ENCODE data around the gene EFHD2. TPM values are rescaled to one million over a fixed set of nuclear protein-coding genes. Genes with fewer than 3 reads are reported as not detected.

Gene EFHD2
- total and polyA plus RNA-seq, 2 of the 8 experiments (the other 6 are each of a cell fraction or from before 2014, with no cell fraction given) = 24.4 to 25.1 TPM

DNA sequence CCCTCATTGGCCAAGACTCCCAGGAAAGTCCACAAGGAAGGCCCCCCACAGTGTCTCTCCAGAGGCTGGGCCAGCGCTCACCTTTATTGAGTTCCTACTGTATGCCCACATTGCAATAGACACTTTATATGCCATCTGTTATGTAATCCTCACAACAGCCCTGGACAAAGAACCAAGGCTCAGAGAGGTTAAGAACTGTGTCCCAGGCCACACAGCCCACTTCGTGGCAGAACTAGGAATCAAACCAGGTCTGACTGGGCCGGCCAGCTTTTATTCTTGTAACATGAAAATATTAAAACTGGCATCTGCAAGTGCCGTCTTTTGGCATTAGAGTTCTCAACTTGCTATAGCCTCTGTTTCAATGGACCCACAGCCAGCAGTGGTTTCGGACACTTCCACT lies 33.1 kb downstream of the EFHD2 start:
- Histone ChIP-seq H2BK5ac (ENCODE audit: low read depth, low read length) (no peak overlapping the region), H3K23ac (ENCODE audit: insufficient read length) (no peak overlapping the region), H3K4me3 (ENCODE audit: extremely low read depth in 1 of 4, insufficient read depth in 2 of 4, low read depth in 3 of 4, low read length in 4 of 4) (no peak overlapping the region), H3K79me1 (ENCODE audit: low read depth, low read length) (no peaks in the 10 kb centered on the region), H3K9me3 (ENCODE audit: insufficient read depth in 2 of 2, low read depth in 1 of 2, low read length in 1 of 2) (no peaks in the 10 kb centered on the region), H2BK15ac (ENCODE audit: low read length) (no peak overlapping the region), H3K27ac (ENCODE audit: low read depth, low read length) (no peak overlapping the region), H4K8ac (ENCODE audit: extremely low read depth, insufficient read depth, low read length) (no peak overlapping the region), H3K9ac (replicated peaks in 1 of 4; ENCODE audit: extremely low read depth in 1 of 4, low read depth in 3 of 4, low read length in 3 of 4) (no peak overlapping the region), H3K4me1 (replicated peaks in 1 of 4; ENCODE audit: control insufficient read depth in 3 of 4, insufficient read depth in 4 of 4, low read length in 3 of 4) (no peaks in the 10 kb centered on the region), H2BK120ac (replicated peaks; ENCODE audit: low read depth, low read length) (no peak overlapping the region), H3K14ac (ENCODE audit: insufficient read length) (no peak overlapping the region), H3K4ac (replicated peaks; ENCODE audit: insufficient read length, low read depth, low read length) (no peak overlapping the region), H2BK20ac (ENCODE audit: low read length) (no peak overlapping the region), H4K20me1 (replicated peaks in 1 of 2; ENCODE audit: control insufficient read depth in 1 of 2, insufficient read depth in 2 of 2, low read length in 2 of 2) (no peaks in the 10 kb centered on the region), H3K23me2 (ENCODE audit: low read depth, low read length) (no peaks in the 10 kb centered on the region; the same call in 1 of the 2 replicates), H2AFZ (ENCODE audit: low read length) (no peak overlapping the region), H3K79me2 (ENCODE audit: control insufficient read depth in 1 of 2, insufficient read depth in 2 of 2, low read length in 2 of 2) (no peaks in the 10 kb centered on the region), H3K4me2 (ENCODE audit: insufficient read depth in 1 of 2, low read depth in 2 of 2, low read length in 2 of 2) (no peak overlapping the region), H3K36me3 (ENCODE audit: control insufficient read depth in 2 of 4, insufficient read depth in 4 of 4, low read length in 3 of 4) (no peaks in the 10 kb centered on the region), H4K5ac (ENCODE audit: insufficient read length, low read depth, low read length) (no peak overlapping the region), H3K27me3 (replicated peaks in 1 of 4; ENCODE audit: control insufficient read depth in 3 of 4, extremely low read depth in 1 of 4, insufficient read depth in 3 of 4, low read length in 3 of 4) (no peaks in the 10 kb centered on the region), H2BK12ac (ENCODE audit: low read depth, low read length) (no peak overlapping the region), H3K56ac (replicated peaks; ENCODE audit: insufficient read length, low read depth, low read length) (no peak overlapping the region), H2AK5ac (ENCODE audit: low read depth, low read length) (no peak overlapping the region), H4K91ac (replicated peaks; ENCODE audit: insufficient read length, low read length) (no peak overlapping the region), H3K18ac (ENCODE audit: extremely low read depth, low read length) (no peak overlapping the region)
- ChIA-PET POLR2A (ENCODE audit: partially characterized antibody) (no interaction called here), CTCF (ENCODE audit: partially characterized antibody) (interaction anchor here (1.3 kb wide), 2 partner anchors 11 to 48 kb away, joined by 3 to 5 read pairs; no protein-coding TSS in a partner anchor)
- 86% methylated on average over 5 of the region's 5 CpGs; no CpG with 5 or more reads in 1 of the 2 experiments for WGBS, 2 experiments (ENCODE audit: extremely low coverage in 1 of 2, insufficient coverage in 1 of 2, insufficient read length in 1 of 2, insufficient replicate concordance in 2 of 2, low coverage in 1 of 2, low lambda C conversion rate in 2 of 2, missing lambda C conversion rate in 1 of 2)
- DNase-seq (ENCODE audit: low read depth in 1 of 2, low spot score in 2 of 2) (no peak), FAIRE-seq (no peak)
- TF ChIP-seq SUZ12 (IDR thresholded peaks at IDR 0.05; ENCODE audit: low read length) (no peak), KDM4A (IDR thresholded peaks at IDR 0.05; ENCODE audit: low read depth, low read length, severe bottlenecking) (no peak), CTBP2 (IDR thresholded peaks at IDR 0.05; ENCODE audit: borderline replicate concordance, insufficient read depth, insufficient read length, low read length) (no peak), MAFK (IDR thresholded peaks at IDR 0.05; ENCODE audit: low read depth, low read length) (no peak), GTF2F1 (IDR thresholded peaks at IDR 0.05; ENCODE audit: borderline replicate concordance, low read depth, low read length) (no peak), SAP30 (IDR thresholded peaks at IDR 0.05; ENCODE audit: insufficient read depth, insufficient replicate concordance, low read length) (no peak), RBBP5 (IDR thresholded peaks at IDR 0.05; ENCODE audit: borderline replicate concordance, low read depth, low read length) (no peak), RNF2 (IDR thresholded peaks at IDR 0.05; ENCODE audit: borderline replicate concordance, low read depth, low read length, missing control alignments, poor library complexity, severe bottlenecking) (no peak), KDM1A (IDR thresholded peaks at IDR 0.05; ENCODE audit: borderline replicate concordance, low read length) (no peak), SIRT6 (IDR thresholded peaks at IDR 0.05; ENCODE audit: low read length) (no peak), HDAC6 (IDR thresholded peaks at IDR 0.05; ENCODE audit: low read depth, low read length) (no peak), RFX5 (IDR thresholded peaks at IDR 0.05; ENCODE audit: borderline replicate concordance, low read depth, low read length) (no peak)
- TF ChIP-seq, protein P1, sequence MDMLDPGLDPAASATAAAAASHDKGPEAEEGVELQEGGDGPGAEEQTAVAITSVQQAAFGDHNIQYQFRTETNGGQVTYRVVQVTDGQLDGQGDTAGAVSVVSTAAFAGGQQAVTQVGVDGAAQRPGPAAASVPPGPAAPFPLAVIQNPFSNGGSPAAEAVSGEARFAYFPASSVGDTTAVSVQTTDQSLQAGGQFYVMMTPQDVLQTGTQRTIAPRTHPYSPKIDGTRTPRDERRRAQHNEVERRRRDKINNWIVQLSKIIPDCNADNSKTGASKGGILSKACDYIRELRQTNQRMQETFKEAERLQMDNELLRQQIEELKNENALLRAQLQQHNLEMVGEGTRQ (IDR thresholded peaks at IDR 0.05; ENCODE audit: low read length) = no peak

Data from H1 (cell line).